ENCODE data around the gene DNAH12. TPM values are rescaled to one million over a fixed set of nuclear protein-coding genes. Genes with fewer than 3 reads are reported as not detected.

DNAH12 gene
- total and polyA plus RNA-seq, 2 of the 13 experiments (the other 11 are each of a cell fraction or from before 2014, with no cell fraction given) = 0.11 TPM

DNA sequence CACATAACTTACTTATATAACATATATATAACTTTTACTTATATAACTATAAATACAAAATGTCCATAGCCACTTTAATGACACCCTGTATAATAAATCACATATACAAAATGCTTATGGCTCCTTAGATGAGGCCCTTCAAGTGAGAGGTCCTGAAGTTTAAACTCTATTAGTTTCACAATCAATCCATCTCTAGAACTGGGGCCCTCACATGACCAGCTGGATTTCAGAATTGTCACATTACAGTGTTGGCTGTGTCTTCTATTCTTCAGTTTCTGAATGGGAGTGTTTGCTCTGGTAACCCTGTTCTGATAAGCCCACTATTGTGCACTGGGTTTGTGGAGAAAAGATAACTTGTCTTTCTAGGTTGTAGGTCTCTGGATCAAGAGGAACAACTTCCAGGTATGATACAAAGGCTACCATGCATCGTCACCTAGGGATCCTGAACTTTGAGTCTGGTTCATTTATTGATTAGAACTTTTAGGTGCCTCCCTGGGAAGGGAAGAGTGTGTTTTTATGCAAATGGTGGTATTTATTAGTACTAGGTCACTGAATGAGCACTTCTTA, 107.9 kb downstream of the DNAH12 start (continued):
- TF ChIP-seq, protein P1, sequence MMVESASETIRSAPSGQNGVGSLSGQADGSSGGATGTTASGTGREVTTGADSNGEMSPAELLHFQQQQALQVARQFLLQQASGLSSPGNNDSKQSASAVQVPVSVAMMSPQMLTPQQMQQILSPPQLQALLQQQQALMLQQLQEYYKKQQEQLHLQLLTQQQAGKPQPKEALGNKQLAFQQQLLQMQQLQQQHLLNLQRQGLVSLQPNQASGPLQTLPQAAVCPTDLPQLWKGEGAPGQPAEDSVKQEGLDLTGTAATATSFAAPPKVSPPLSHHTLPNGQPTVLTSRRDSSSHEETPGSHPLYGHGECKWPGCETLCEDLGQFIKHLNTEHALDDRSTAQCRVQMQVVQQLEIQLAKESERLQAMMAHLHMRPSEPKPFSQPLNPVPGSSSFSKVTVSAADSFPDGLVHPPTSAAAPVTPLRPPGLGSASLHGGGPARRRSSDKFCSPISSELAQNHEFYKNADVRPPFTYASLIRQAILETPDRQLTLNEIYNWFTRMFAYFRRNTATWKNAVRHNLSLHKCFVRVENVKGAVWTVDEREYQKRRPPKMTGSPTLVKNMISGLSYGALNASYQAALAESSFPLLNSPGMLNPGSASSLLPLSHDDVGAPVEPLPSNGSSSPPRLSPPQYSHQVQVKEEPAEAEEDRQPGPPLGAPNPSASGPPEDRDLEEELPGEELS (CRISPR knock-in tag; IDR thresholded peaks at IDR 0.05) = peak; percentile 43; the same call in 1 of the 2 replicates
- TF ChIP-seq PITX1 (CRISPR knock-in tag; IDR thresholded peaks at IDR 0.05) = peak; percentile 40; the same call in 1 of the 2 replicates
- TF ChIP-seq ATAD3A (CRISPR knock-in tag; IDR thresholded peaks at IDR 0.05) = no peak
- peak; percentile 25; the same call in 1 of the 2 replicates for TF ChIP-seq FOSL1 (CRISPR knock-in tag; IDR thresholded peaks at IDR 0.05; ENCODE audit: borderline replicate concordance)
- no peak for TF ChIP-seq U2AF2 (IDR thresholded peaks at IDR 0.05; ENCODE audit: low read depth, low read length)
- TF ChIP-seq ZNF121 (CRISPR knock-in tag; IDR thresholded peaks at IDR 0.05) = no peak
- no peak for TF ChIP-seq ZBTB8A (CRISPR knock-in tag; IDR thresholded peaks at IDR 0.05; ENCODE audit: borderline replicate concordance, low read depth)
- no peak for TF ChIP-seq JUND (CRISPR knock-in tag; IDR thresholded peaks at IDR 0.05)
- TF ChIP-seq ZNF749 (CRISPR knock-in tag; IDR thresholded peaks at IDR 0.05; ENCODE audit: borderline replicate concordance) = no peak
- TF ChIP-seq HDAC2 (CRISPR knock-in tag; IDR thresholded peaks at IDR 0.05) = peak; percentile 49; the same call in 1 of the 2 replicates
- no peak for TF ChIP-seq SRSF1 (optimal IDR thresholded peaks at IDR 0.05; ENCODE audit: low read depth, low read length)
- no peak for TF ChIP-seq SP4 (CRISPR knock-in tag; IDR thresholded peaks at IDR 0.05)
- no peak for TF ChIP-seq ZNF615 (CRISPR knock-in tag; IDR thresholded peaks at IDR 0.05; ENCODE audit: borderline replicate concordance)
- TF ChIP-seq GATAD2A (CRISPR knock-in tag; IDR thresholded peaks at IDR 0.05) = peak; percentile 45
- 0 out of 2 replicates have a peak, but pooled peaks have one; percentile 22 for TF ChIP-seq BHLHE40 (IDR thresholded peaks at IDR 0.05; ENCODE audit: low read length)
- TF ChIP-seq, protein P2, sequence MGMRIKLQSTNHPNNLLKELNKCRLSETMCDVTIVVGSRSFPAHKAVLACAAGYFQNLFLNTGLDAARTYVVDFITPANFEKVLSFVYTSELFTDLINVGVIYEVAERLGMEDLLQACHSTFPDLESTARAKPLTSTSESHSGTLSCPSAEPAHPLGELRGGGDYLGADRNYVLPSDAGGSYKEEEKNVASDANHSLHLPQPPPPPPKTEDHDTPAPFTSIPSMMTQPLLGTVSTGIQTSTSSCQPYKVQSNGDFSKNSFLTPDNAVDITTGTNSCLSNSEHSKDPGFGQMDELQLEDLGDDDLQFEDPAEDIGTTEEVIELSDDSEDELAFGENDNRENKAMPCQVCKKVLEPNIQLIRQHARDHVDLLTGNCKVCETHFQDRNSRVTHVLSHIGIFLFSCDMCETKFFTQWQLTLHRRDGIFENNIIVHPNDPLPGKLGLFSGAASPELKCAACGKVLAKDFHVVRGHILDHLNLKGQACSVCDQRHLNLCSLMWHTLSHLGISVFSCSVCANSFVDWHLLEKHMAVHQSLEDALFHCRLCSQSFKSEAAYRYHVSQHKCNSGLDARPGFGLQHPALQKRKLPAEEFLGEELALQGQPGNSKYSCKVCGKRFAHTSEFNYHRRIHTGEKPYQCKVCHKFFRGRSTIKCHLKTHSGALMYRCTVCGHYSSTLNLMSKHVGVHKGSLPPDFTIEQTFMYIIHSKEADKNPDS (CRISPR knock-in tag; IDR thresholded peaks at IDR 0.05) = 0 out of 2 replicates have a peak, but pooled peaks have one; percentile 33
- TF ChIP-seq RBFOX2 (IDR thresholded peaks at IDR 0.05; ENCODE audit: low read depth, low read length) = no peak
- TF ChIP-seq ZNF20 (CRISPR knock-in tag; IDR thresholded peaks at IDR 0.05) = no peak
- TF ChIP-seq NFIC (IDR thresholded peaks at IDR 0.05; ENCODE audit: low read length) = peak; percentile 52; the same call in 1 of the 2 replicates
- TF ChIP-seq ZNF629 (CRISPR knock-in tag; conservative IDR thresholded peaks at IDR 0.05) = 0 out of 2 replicates have a peak, but pooled peaks have one; percentile 24
- peak; percentile 61 for TF ChIP-seq TBX2 (CRISPR knock-in tag; IDR thresholded peaks at IDR 0.05; ENCODE audit: borderline replicate concordance)
- TF ChIP-seq FOXC1 (CRISPR knock-in tag; IDR thresholded peaks at IDR 0.05; ENCODE audit: borderline replicate concordance) = no peak
- no peak for TF ChIP-seq TEAD2 (CRISPR knock-in tag; IDR thresholded peaks at IDR 0.05)
- TF ChIP-seq ZBTB42 (CRISPR knock-in tag; IDR thresholded peaks at IDR 0.05) = no peak
- no peak for TF ChIP-seq SP2 (CRISPR knock-in tag; IDR thresholded peaks at IDR 0.05)
- TF ChIP-seq ZMYM4 (CRISPR knock-in tag; IDR thresholded peaks at IDR 0.05) = peak; percentile 52; the same call in 1 of the 2 replicates
- TF ChIP-seq TP53 (CRISPR knock-in tag; conservative IDR thresholded peaks at IDR 0.05) = no peak
- no peak for TF ChIP-seq ZNF709 (CRISPR knock-in tag; IDR thresholded peaks at IDR 0.05)
- TF ChIP-seq ZNF569 (CRISPR knock-in tag; IDR thresholded peaks at IDR 0.05; ENCODE audit: borderline replicate concordance) = no peak
- TF ChIP-seq ZNF501 (CRISPR knock-in tag; IDR thresholded peaks at IDR 0.05) = no peak

All from HepG2 (cell line).